GM19395 (cell line): ENCODE measurements around the gene LARGE1.
"Not testable (repeated sequence)": the region's sequence is repeated elsewhere in the genome, so short reads cannot be mapped to it uniquely, and the experiment has no call there.

Experiments
- ATAC-seq: cut with Tn5 transposase; IDR thresholded peaks from one replicate; pipeline ENCODE4 v1.9.1; 2021; ENCODE audit warnings: mild to moderate bottlenecking, moderate library complexity; ENCODE audit not compliant: unreplicated experiment

The LARGE1 gene

DNA sequence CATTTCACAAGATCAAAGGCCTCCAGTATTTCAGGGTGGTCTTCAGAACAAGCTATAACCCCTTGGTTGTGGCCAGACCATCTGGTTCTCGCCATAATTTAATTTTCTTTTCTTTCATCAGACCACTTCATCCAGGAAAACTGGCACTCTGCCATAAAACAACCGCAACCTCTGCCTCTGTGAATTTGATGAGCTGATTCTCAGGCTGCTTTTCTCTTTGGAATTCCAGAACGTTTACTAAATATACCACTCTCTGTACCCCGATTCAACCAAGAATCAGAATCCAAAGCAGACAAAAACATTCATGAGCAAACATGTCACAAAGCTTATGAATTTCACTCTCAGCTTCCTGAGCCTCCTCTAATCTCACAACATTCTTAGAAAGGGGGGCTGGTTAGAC is 530.3 kb downstream of the LARGE1 start:
- no peak for ATAC-seq

DNA sequence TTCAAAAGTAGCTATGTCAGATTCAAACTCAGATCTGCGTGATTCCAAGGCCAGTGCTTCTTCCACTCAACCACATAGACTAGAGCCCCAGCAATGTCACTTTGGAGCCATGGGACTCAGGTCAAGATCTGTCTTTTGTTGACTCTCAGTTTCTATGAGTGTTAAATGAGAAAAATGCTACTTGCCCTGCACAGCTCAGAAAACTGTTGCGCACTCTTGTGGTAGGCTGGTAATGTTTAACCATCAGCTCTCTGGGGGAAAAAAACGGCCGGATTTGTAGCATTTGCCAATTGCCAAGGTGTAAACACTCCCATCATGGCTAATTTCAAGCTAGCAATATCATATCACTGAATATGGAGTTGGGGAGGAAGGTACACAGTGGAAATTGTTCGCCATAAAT is 534.0 kb downstream of the LARGE1 start:
- ATAC-seq: no peak

DNA sequence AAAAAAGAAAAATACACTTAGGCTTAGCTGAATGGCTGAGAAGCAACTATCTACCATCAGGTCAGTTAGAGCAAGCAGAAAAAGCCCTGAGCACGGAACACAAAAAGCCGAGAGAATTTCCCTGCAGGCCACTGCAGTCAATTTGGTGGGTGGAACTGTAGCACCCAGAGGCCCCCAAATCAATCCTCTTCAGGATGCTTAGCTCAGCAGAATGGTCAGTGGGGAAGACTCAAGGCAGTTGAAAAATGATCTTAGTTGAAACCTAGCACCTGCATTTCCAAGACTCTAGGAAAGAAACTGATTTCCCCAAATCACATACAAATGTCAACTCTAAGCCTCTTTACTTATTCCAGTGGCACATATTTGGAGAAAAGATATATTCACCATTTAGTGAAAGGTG is 534.7 kb downstream of the LARGE1 start:
- no peak for ATAC-seq

GRCh38 chr22:33382436-33382835 is 537.8 kb downstream of the LARGE1 start:
- no peak for ATAC-seq

DNA sequence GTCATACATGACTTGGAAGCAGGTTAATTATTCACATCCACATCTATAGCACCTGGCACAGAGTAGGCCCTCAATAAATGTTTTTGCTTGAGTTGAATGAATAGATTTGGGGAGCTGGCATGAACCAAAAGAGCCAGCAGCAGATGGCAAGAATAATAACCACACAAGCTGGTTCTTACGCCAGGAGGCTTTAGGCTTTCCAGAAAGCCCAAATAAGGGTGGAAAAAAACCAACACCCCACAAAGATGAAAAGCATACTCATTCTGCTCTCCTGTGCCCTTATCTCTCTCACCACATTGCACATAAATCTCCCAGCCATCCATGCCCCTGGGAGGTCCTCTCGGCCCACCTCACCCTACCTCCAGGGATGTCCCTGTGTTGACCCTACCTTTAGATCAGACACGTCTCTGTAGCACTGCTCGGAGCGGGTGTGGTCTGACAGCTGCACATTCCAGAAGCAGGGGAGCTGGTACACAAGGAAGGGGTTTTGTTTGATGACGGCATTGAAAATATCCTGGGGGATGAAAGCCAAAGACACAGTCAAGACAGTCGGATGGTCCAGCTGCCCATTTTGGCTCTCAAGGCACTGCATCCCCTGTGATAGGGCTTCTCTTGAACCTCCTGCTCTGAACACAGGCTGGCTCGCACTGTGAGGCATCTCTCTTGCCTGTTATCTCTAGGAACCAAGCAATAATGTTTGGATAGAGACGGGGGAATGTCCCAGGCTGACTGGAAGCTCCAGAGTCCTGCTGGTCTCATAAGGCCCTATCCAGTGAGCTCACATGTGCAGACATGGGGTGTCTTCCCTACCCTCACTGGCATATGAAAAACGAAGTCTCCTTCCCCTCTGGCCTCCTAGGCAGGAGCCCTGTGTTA is 538.5 kb downstream of the LARGE1 start:
- no peak for ATAC-seq

DNA sequence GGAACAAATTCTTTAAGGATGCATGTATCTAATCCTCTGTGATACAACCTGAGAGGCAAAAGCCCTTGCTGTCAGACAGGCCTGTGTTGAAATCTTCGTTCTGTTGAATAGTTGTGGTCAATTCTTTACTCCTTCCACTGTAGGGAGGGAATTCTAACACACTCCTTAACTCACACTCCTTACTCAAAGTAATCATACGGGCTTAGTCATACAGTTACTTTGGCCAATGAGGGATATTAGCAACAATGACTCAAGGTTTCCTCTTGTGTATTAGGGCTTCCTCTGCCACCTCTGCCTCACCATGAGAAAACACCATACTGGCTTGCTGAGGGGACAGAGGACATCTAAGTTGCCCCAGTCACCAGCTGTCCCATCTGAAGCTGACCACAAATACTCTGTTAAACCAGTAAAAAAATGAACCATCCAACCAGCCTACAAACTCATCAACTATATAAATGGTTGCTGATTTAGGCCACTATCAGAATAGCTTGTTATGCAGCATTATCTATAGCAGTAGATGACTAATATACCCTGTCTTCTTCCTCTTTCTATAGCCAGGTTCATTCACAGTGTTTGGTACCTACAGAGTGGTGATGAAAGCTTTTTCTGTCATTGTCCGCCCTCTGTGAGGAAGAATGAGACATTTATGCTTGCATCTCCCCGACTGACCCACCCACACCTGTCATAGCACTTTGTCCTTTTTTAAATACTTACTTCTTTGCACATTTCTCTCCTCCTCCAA is 539.3 kb downstream of the LARGE1 start:
- ATAC-seq: no peak

DNA sequence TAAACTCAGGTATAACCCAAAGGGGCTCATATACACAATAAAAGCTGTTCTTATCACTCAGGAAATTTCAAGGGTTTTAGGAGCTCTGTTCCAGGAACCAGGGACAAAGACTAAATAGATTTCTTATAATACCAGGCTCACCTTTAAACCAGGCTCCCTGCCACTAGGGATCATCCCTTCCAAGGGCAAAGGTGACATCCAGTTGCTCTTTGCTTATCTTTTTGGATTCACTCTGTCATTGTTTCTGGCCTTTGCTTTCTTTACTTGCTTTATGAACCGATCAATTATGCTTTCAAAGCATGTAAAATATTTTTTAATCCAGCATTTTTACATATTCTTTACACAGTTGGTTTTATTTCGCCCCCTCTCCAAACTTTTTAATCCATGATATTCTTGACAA is 540.4 kb downstream of the LARGE1 start:
- ATAC-seq: no peak

GRCh38 chr22:33372875-33373274 is 547.4 kb downstream of the LARGE1 start:
- no peak for ATAC-seq

DNA sequence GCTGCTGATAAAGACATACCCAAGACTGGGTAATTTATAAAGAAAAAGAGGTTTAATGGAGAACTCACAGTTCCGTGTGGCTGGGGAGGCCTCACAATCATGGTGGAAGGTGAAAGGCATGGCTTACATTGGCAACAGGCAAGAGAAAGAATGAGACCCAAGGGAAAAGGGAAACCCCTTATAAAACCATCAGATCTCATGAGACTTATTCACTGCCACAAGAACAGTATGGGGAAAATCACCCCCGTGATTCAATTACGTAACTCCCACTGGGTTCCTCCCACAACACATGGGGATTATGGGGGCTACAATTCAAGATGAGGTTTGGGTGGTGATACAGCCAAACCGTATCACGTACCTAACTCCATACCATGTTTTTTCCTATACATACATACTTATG is 557.0 kb downstream of the LARGE1 start:
- not testable (repeated sequence) for ATAC-seq

- ATAC-seq: no peak
These were observed 557.6 kb downstream of the LARGE1 start for GRCh38 chr22:33362702-33363101.

GRCh38 chr22:33361581-33361980 is 558.7 kb downstream of the LARGE1 start:
- ATAC-seq: no peak

DNA sequence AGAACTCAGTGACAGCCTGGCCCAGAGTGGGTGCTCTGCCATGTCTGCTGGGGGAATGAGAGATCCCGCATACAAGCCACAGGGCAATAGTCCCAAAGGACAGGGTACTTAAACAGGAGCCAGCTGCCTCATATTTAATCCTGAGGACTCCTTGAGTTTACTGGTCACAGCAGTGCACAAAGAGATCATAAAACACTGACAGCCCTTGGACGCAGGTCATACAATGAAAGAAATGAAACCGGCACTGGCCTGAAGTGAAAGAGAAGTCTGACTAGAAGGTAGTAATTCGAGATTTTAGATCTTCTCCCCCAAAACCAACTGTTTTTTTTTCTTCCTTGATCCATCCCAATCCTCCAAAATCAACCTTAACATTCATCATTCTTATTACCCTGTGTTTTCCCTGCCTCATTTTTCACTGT is 562.3 kb downstream of the LARGE1 start:
- no peak for ATAC-seq

GRCh38 chr22:33354928-33355327 is 565.3 kb downstream of the LARGE1 start:
- ATAC-seq: no peak

GRCh38 chr22:33353502-33353901 is 566.8 kb downstream of the LARGE1 start:
- ATAC-seq: no peak

GRCh38 chr22:33352768-33353167 is 567.5 kb downstream of the LARGE1 start:
- ATAC-seq: no peak

DNA sequence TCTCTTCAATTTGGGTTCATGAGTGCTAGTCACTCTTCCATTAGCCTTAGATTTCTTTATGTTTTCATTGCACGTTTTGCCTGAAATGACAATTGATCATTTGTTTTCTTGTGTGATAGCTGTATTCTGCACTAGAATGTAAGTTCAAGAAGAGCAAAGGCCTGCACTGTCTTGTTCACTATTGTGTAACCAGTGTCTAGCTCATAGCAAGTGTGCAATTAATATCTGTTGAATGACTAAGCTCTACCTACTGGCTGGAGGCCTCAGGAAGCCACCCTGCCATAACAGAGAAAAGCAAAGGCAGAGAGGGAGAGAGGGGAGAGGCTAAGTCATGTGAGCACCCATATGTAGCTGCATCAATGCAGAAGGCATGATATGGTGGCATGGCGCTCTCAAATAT is 569.3 kb downstream of the LARGE1 start:
- no peak for ATAC-seq

DNA sequence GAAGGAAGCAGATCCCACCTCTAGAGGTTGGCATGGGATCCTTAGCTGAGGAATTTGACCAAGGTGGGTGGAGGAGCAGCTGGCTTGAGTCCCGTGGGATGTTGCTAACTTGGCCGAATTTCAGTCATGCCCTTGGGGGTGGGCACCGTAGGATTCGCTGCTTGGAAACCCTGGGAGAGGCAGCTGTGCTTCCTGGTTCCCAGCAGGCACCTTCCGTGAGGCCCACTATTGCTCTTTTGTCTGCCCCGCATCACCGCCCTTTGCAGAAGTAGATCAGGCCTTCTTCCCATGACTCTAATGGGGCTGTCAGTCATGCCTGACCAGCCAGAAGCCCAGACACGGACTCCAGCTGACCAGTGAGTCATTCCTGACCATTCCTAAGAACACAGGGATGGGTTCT is 569.8 kb downstream of the LARGE1 start:
- no peak for ATAC-seq

DNA sequence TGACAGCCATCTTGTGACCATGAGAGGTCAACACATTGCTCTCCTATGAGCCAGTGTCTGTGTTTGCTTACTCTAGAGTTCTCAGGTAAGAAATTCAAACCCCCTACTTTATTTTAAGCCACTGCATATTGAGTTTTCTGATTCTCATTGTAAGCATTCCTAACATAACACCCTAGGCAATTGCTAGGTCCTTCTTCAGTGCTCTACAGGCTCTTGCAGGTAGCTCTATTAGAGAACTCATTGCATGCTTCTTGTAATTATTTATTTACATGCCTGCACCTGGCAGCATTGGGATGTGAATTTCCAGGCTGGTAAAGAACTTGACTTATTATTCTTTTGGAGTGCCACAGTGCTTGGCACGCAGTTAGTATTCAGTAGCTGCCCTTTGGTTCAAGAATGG is 573.3 kb downstream of the LARGE1 start:
- no peak for ATAC-seq

DNA sequence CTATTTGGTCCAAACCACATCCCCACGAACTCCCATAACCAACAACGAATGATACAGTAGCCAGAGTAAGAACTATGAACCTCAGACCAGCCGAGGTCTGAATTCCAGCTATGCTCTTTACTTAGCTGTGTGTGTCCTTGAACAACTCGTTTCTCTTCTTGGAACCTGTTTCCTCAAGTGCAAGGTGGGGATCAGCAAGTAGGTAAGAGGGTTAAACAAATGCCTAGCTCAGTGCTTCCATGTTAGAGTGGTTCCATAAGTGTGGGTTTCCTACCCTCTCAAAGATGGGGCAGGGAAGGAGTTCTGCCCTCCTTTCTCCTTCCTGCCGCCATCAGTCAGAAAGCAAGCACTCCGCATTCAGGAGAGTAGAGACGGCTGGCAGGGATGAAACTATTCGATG is 578.7 kb downstream of the LARGE1 start:
- no peak for ATAC-seq

DNA sequence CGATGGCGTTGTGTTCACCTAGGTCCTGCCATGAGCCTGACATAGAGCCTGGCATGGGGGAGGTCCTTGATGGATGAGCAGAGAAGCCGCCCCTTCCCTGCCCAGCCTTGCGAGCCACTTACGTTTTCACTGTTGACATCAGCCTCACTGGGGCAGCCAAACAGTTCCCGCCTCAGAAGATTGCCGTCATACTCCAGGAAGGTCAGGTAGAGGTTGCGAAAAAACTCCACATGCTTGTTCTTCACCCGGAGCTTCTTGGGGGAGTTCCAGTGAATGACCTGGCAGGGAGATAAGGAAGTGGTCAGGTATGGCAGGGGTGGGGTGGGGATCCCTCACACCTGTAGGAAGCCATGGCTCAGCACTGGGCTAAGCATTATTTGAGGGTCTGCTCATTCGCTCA is 582.8 kb downstream of the LARGE1 start:
- no peak for ATAC-seq

DNA sequence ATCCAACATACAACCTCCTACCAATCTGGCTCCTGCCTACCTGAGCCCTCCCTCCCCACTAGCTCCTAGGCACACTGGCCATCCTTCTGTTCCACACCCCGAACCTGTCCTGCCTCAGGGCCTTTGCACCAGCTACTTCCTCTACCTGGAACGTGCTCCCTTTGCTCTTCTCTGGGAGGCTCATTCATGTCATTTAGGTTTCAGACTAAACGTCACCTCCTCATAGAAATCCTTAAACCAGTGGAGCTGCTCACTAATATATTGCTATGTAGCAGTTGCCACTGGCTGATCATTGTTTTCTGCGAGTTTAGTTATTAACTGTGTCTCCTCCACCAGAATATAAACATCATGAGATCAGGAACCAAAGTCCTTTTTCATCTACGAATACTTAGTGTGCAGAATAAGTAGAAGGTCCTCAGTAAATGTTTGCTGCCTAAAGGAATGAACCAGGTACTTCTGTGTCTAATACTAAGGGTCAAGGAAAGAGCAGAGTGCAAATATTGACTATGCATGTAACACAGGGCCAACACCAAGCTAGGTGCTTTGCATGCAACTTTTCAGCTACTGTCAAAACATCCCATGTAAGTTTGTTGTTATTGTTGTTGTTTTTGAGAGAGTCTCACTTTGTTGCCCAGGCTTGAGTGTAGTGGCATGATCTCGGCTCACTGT is 584.5 kb downstream of the LARGE1 start:
- no peak for ATAC-seq

DNA sequence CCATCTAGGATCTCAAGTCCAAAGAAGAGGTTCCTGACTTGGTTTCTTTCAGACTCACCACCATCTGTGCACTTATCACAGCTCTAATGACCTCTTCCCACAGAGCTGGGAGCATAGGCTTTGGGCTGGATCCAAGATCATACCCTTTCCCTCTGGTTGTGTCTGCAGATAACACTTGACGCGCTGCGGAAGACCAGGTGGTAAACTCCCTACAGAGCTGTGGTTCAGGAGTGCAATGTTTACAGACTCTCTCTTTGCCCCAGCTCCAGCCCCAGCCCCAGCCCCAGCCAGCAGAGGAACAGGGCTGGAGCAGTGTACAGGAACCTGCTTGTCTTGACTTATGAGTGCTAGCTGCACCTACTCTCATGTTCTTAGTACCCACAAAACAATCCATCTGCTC is 587.7 kb downstream of the LARGE1 start:
- no peak for ATAC-seq
